Activated effector memory CD4-positive, alpha-beta T cell treated with anti-CD3 and anti-CD28 coated beads, Interleukin-2, amount 50 U/mL, for 16 hours (primary cell): ENCODE data around the gene PHACTR3.

Source experiments
- DNase-seq: peaks from one replicate; pipeline ENCODE4 v3.0.0-alpha.2; 2020

Gene PHACTR3

GRCh38 chr20:59822291-59823029 lies 218.1 kb downstream of the PHACTR3 start:
- no peak for DNase-seq

- no peak for DNase-seq
These were observed 218.7 kb downstream of the PHACTR3 start for GRCh38 chr20:59823030-59823423.

- DNase-seq, result no peak
These were observed 219.3 kb downstream of the PHACTR3 start for GRCh38 chr20:59823491-59824259.

GRCh38 chr20:59824711-59825562 lies 220.6 kb downstream of the PHACTR3 start:
- DNase-seq, result no peak

GRCh38 chr20:59825563-59825920 lies 221.2 kb downstream of the PHACTR3 start:
- DNase-seq, result no peak

- DNase-seq, result no peak
These were observed 221.8 kb downstream of the PHACTR3 start for GRCh38 chr20:59825944-59826759.

GRCh38 chr20:59827138-59828056 lies 223.1 kb downstream of the PHACTR3 start:
- DNase-seq, result no peak

GRCh38 chr20:59828125-59829053 lies 224.0 kb downstream of the PHACTR3 start:
- no peak for DNase-seq

- peak; percentile 28 for DNase-seq
These were observed 224.9 kb downstream of the PHACTR3 start for GRCh38 chr20:59829054-59829785.

GRCh38 chr20:59829786-59830664 lies 225.7 kb downstream of the PHACTR3 start:
- DNase-seq, result peak; percentile 51

- no peak for DNase-seq
These were observed 226.3 kb downstream of the PHACTR3 start for GRCh38 chr20:59830665-59831023.

GRCh38 chr20:59831024-59831915 lies 226.9 kb downstream of the PHACTR3 start:
- DNase-seq, result no peak

- DNase-seq, result no peak
These were observed 227.6 kb downstream of the PHACTR3 start for GRCh38 chr20:59831916-59832270.

GRCh38 chr20:59832406-59833363 lies 228.3 kb downstream of the PHACTR3 start:
- DNase-seq, result no peak

GRCh38 chr20:59835057-59835447 lies 230.7 kb downstream of the PHACTR3 start:
- no peak for DNase-seq
